T-cell (primary cell): ENCODE data around the gene ATP8B3. TPM values are rescaled to one million over a fixed set of nuclear protein-coding genes. Genes with fewer than 3 reads are reported as not detected.

ENCODE experiments used
- ATAC-seq, 4 experiments: fragments of 200-7000 bp in 3 of 4; fragments of 150-1000 bp in 1 of 4; cut with Tn5 transposase; replicated peaks in 1 of 4; 1 replicate in 3 of 4; 2 replicates in 1 of 4; pipeline ENCODE4 v1.10.0; 2021; ENCODE audit warnings: moderate library complexity in 3 of 4, mild to moderate bottlenecking in 2 of 4, moderate number of reproducible peaks in 1 of 4
- CTCF ChIA-PET, 2 donors: fragments of 300-600 bp; sonication (Branson Sonifier 250); formaldehyde crosslinking; loops; one replicate each; lab custom pipeline; 2022; ENCODE audit warnings: antibody characterized with exemption in 2 of 2; lab: Charles Lee
- POLR2A ChIA-PET, 2 donors: fragments of 300-600 bp; sonication (Branson Sonifier 250); formaldehyde crosslinking; loops; one replicate each; lab custom pipeline; 2022; ENCODE audit warnings: antibody characterized with exemption in 2 of 2; lab: Charles Lee
- DNase-seq, 35 experiments: peaks; one replicate each; pipeline versions ENCODE4 v3.0.0 to v3.0.0-alpha.2; 2013 to 2023
- H3K27ac ChIP-seq: one replicate; pipeline ENCODE4 v1.5.1; 2013; ENCODE audit warnings: low read length
- H3K27me3 ChIP-seq, 2 experiments: replicated peaks in 1 of 2; 1 replicate in 1 of 2; 2 replicates in 1 of 2; pipeline versions ENCODE4 v1.6.1 to v1.7.0; 2013; ENCODE audit warnings: low read length in 1 of 2, mixed read lengths in 1 of 2; ENCODE audit not compliant: control insufficient read depth in 2 of 2, insufficient read depth in 2 of 2; ENCODE audit errors: extremely low read depth in 1 of 2
- H3K36me3 ChIP-seq, 2 donors: 1 replicate in 1 of 2; 2 replicates in 1 of 2; pipeline versions ENCODE4 v1.6.1 to v1.7.0; 2013; ENCODE audit warnings: low read length in 1 of 2; ENCODE audit not compliant: control insufficient read depth in 2 of 2, insufficient read depth in 1 of 2; ENCODE audit errors: extremely low read depth in 1 of 2
- H3K4me1 ChIP-seq, 2 experiments: 1 replicate in 1 of 2; 2 replicates in 1 of 2; pipeline versions ENCODE4 v1.6.1 to v1.7.0; 2013; ENCODE audit warnings: low read length in 2 of 2, mixed read lengths in 1 of 2; ENCODE audit not compliant: insufficient read depth in 2 of 2, control insufficient read depth in 1 of 2; ENCODE audit errors: extremely low read depth in 1 of 2
- H3K4me3 ChIP-seq, 2 donors: 1 replicate in 1 of 2; 2 replicates in 1 of 2; pipeline versions ENCODE4 v1.5.1 to v1.7.0; 2013; ENCODE audit warnings: mild to moderate bottlenecking in 2 of 2, low read length in 1 of 2, moderate library complexity in 1 of 2; ENCODE audit not compliant: control insufficient read depth in 1 of 2; ENCODE audit errors: extremely low read depth in 1 of 2
- H3K9me3 ChIP-seq: 2 replicates; pipeline ENCODE4 v1.7.0; 2013
- H3K27ac Mint-ChIP-seq, 2 donors: one replicate each; pipeline ENCODE4 v1.8.0; 2020 to 2021; ENCODE audit warnings: mild to moderate bottlenecking in 2 of 2, mixed read lengths in 2 of 2
- H3K27me3 Mint-ChIP-seq, 2 donors: one replicate each; pipeline ENCODE4 v1.8.0; 2021 to 2022; ENCODE audit warnings: mixed read lengths in 2 of 2
- H3K36me3 Mint-ChIP-seq: one replicate; pipeline ENCODE4 v1.8.0; 2021; ENCODE audit warnings: mixed read lengths
- H3K4me1 Mint-ChIP-seq, 3 donors: one replicate each; pipeline ENCODE4 v1.8.0; 2020 to 2022; ENCODE audit warnings: mixed read lengths in 3 of 3, mild to moderate bottlenecking in 1 of 3
- H3K4me3 Mint-ChIP-seq, 3 donors: one replicate each; pipeline ENCODE4 v1.8.0; 2020 to 2022; ENCODE audit warnings: mild to moderate bottlenecking in 3 of 3, mixed read lengths in 3 of 3, moderate library complexity in 3 of 3
- H3K9me3 Mint-ChIP-seq, 3 donors: one replicate each; pipeline ENCODE4 v1.8.0; 2020 to 2022; ENCODE audit warnings: mixed read lengths in 3 of 3
- WGBS: methylation state at CpG from one replicate; pipeline ENCODE4 v1.1.5; 2013; ENCODE audit warnings: missing lambda C conversion rate; ENCODE audit not compliant: insufficient coverage; 5-methylcytosine and 5-hydroxymethylcytosine counted together
- total RNA-seq, 35 experiments: library from RNA in 6 of 35; stranded (reverse) in 6 of 35; fragments of 120-200 nt in 1 of 35; gene quantifications; one replicate each; pipeline versions ENCODE4 v1.2.1 to v1.2.4 and lab custom pipeline; 2013 to 2026

Gene ATP8B3
- total RNA-seq, 5 donors from 2014 or later (not counting 1 experiment from before 2014, with no cell fraction given) = 3.5 to 5.7 (median 4.0) TPM

DNA sequence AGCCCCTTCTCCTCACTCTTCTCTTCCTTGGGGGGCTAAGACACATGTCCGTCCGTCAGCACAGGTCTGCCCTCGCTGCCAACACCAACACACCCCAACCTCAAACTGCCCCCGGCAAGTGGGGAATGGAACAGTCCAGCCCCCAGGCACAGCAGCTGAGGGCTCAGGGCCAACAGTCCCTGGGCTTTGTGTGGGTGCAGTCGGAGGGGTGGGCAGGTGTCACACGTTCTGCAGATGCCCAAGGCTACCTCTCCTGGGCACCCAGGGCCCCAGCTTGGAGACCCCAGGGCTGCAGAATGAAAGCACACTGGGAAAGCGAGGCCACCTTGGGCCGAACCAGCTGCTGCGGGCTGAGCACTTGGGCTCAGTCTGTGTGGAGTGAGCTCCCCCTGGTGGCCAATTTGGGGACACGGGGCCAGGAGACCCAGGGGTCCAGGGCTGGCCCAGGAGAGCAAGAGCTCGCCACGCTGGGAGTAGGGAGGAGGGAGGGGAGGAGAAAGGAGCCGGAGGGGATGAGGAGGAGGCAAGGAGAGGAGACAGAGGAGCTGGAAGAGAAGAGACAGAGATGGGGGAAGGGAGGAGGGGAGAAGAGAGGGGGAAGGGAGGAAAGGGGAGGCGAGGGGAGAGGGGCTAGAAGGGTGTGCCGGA, 14.0 kb upstream of the ATP8B3 start:
- peaks cover 28 to 51% of the 10 kb centered on the region in 2 donors for H3K36me3 ChIP-seq
- ChIA-PET CTCF (interaction anchor here (0.6 to 1.5 kb wide), 8 partner anchors 29 to 559 kb away, joined by 3 to 11 read pairs (median 3); no protein-coding TSS in a partner anchor), POLR2A (no interaction called here)
- H3K27me3 ChIP-seq = no peaks in the 10 kb centered on the region
- peak; percentile 41 to 86 (median 73) for DNase-seq
- H3K4me3 ChIP-seq = no peak overlapping the region
- H3K9me3 ChIP-seq = no peaks in the 10 kb centered on the region
- no peak overlapping the region for H3K27ac ChIP-seq
- Mint-ChIP-seq H3K27ac (no peak overlapping the region), H3K9me3 (no peaks in the 10 kb centered on the region), H3K4me1 (peaks cover 5 to 9% (median 7%) of the 10 kb centered on the region in 3 donors), H3K4me3 (no peak overlapping the region), H3K27me3 (no peaks in the 10 kb centered on the region), H3K36me3 (peaks cover 17% of the 10 kb centered on the region)
- ATAC-seq = peak; percentile 73 to 81 (median 78)
- WGBS = 47% methylated on average over 11 of the region's 15 CpGs
- peaks cover 0 to 13% of the 10 kb centered on the region in 2 experiments for H3K4me1 ChIP-seq

DNA sequence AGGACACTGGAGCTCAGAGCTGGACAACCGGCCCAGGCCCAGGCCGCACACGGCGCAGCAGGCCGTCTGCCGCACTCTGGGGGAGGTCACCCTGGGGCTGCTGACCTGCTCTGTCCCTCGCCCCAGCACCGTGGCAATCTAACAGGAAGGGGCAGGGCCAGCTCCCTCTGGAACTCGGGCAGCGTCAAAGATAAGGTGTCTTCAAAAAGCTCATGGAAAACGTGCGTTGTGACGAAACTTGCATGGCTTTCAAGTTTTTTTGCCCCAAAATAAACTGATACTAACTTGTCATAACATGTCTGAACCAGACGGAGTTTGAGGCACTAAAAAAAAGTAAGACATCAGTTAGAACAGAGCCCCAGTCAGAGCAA, 12.2 kb upstream of the ATP8B3 start:
- Histone ChIP-seq H3K27me3 (no peaks in the 10 kb centered on the region), H3K4me1 (peaks cover 0 to 13% of the 10 kb centered on the region in 2 experiments), H3K36me3 (peaks cover 37 to 60% of the 10 kb centered on the region in 2 donors), H3K9me3 (no peaks in the 10 kb centered on the region), H3K4me3 (no peak overlapping the region), H3K27ac (no peak overlapping the region)
- WGBS = 92% methylated on average over 14 of the region's 14 CpGs
- H3K27me3 Mint-ChIP-seq = no peaks in the 10 kb centered on the region
- ChIA-PET CTCF (no interaction called here), POLR2A (no interaction called here)
- H3K4me1 Mint-ChIP-seq = peaks cover 4 to 7% (median 5%) of the 10 kb centered on the region in 3 donors
- peaks cover 22% of the 10 kb centered on the region for H3K36me3 Mint-ChIP-seq
- no peak overlapping the region for H3K27ac Mint-ChIP-seq
- no peak overlapping the region for H3K4me3 Mint-ChIP-seq
- DNase-seq (no peak), ATAC-seq (no peak)
- H3K9me3 Mint-ChIP-seq = no peaks in the 10 kb centered on the region

DNA sequence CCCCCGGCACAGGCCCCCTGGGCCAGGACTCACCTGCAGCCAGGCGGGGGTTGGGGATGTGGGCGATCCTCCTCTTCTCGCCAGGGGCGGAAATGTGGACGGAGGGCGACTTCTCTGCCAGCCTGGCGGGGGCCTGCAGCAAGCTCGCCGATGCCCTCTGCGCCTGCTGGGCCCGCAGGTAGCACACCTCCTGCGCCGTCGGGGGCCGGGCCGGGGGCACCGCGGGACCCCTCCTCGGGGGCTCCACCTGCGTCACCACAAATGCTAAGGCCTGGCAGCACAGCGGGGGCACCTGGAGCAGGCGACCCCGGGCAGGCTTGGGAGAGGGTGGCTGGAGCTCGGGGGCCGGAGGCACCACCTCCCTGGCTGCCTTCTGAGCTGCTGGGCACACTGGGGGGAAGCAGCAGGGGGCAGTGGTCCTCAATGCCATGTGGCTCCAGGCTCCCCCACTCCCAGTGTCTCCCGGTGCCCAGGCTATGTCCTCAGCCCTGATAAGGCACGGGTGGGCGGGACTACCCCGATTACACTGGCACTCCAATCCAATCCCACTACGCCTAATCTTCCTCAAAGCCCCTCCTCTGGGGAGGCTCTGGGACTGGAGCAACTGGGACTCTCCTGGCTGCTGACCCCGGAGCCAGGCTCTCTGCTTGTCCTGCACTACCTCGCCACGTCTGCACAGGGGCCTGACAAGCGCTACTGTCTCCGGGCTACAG, 11.6 kb upstream of the ATP8B3 start:
- H3K4me1 Mint-ChIP-seq = peaks cover 4 to 7% (median 5%) of the 10 kb centered on the region in 3 donors
- ChIA-PET CTCF (interaction anchor here in 1 of 2 donors (0.6 to 1.1 kb wide), 2 partner anchors 9 to 27 kb away, joined by 3 to 4 read pairs; no protein-coding TSS in a partner anchor), POLR2A (no interaction called here)
- no peaks in the 10 kb centered on the region for H3K27me3 Mint-ChIP-seq
- peaks cover 0 to 13% of the 10 kb centered on the region in 2 experiments for H3K4me1 ChIP-seq
- H3K9me3 Mint-ChIP-seq = no peaks in the 10 kb centered on the region
- no peak overlapping the region for H3K4me3 ChIP-seq
- H3K27ac Mint-ChIP-seq = no peak overlapping the region
- ATAC-seq (no peak), DNase-seq (no peak)
- no peaks in the 10 kb centered on the region for H3K27me3 ChIP-seq
- no peak overlapping the region for H3K27ac ChIP-seq
- H3K36me3 Mint-ChIP-seq = peaks cover 22% of the 10 kb centered on the region
- H3K9me3 ChIP-seq = no peaks in the 10 kb centered on the region
- WGBS = 98% methylated on average over 23 of the region's 36 CpGs
- H3K4me3 Mint-ChIP-seq = no peak overlapping the region
- H3K36me3 ChIP-seq = peaks cover 35 to 66% of the 10 kb centered on the region in 2 donors

DNA sequence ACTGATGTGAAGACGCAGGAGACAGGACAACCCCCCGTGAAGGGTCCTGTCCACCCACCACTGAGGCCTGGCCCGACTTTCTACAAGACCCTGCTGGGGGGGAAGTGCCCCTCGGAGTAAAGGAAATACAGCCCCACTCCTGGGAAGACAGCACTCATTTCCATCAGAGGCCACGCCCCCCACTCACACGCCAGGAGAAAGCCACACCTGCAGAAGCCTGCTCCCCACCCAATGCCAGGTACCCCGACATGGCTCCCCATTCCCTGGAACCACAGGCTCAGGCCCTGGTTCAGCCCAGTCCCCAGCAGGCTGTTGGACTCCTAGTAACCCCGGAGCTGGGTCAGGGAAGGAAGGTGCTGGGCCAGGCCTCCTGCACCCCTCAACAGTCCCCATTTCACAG, 10.9 kb upstream of the ATP8B3 start:
- peaks cover 39 to 69% of the 10 kb centered on the region in 2 donors for H3K36me3 ChIP-seq

DNA sequence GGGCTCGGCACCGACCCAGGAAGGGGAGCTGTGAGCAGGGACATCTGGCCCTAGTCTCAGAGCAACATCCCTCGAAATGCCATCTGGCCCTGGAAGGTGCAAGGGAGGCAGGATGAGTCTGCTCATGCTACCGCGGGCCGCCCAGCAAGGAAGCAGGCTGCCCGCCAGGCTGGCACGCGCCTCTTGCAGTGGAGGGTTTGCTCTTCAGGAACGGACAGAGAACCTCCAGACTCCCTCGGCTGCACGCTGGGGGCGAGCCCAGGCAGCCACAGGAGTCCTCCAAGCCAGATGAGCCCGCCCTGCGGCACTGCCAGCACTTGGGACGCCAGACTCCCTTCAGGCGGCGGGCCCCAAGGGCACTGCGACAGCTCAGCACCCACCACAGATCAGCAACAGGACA, 10.1 kb upstream of the ATP8B3 start:
- no peaks in the 10 kb centered on the region for H3K9me3 Mint-ChIP-seq
- peak overlapping the region in 1 of 2 donors; percentile 55 for H3K27ac Mint-ChIP-seq
- WGBS = 98% methylated on average over 15 of the region's 19 CpGs
- ATAC-seq (no peak), DNase-seq (no peak)
- no peak overlapping the region for H3K4me3 ChIP-seq
- H3K36me3 ChIP-seq = peaks cover 34 to 70% of the 10 kb centered on the region in 2 donors
- ChIA-PET CTCF (no interaction called here), POLR2A (no interaction called here)
- H3K36me3 Mint-ChIP-seq = peaks cover 26% of the 10 kb centered on the region
- no peaks in the 10 kb centered on the region for H3K9me3 ChIP-seq
- peaks cover 4 to 7% (median 5%) of the 10 kb centered on the region in 3 donors for H3K4me1 Mint-ChIP-seq
- no peaks in the 10 kb centered on the region for H3K27me3 Mint-ChIP-seq
- no peak overlapping the region for H3K4me3 Mint-ChIP-seq
- no peak overlapping the region for H3K27ac ChIP-seq
- H3K4me1 ChIP-seq = peaks cover 0 to 13% of the 10 kb centered on the region in 2 experiments
- H3K27me3 ChIP-seq = no peaks in the 10 kb centered on the region

More for the DNA sequence above, 10.9 kb upstream of the ATP8B3 start:
- H3K4me1 ChIP-seq = peaks cover 0 to 13% of the 10 kb centered on the region in 2 experiments
- no peak for DNase-seq
- H3K27ac Mint-ChIP-seq = no peak overlapping the region
- H3K36me3 Mint-ChIP-seq = peaks cover 25% of the 10 kb centered on the region
- peaks cover 4 to 7% (median 5%) of the 10 kb centered on the region in 3 donors for H3K4me1 Mint-ChIP-seq
- no peak for ATAC-seq
- no peaks in the 10 kb centered on the region for H3K27me3 ChIP-seq
- H3K9me3 Mint-ChIP-seq = no peaks in the 10 kb centered on the region
- no peak overlapping the region for H3K27ac ChIP-seq
- 91% methylated on average over 7 of the region's 8 CpGs for WGBS
- no peak overlapping the region for H3K4me3 Mint-ChIP-seq
- ChIA-PET CTCF (interaction anchor here in 1 of 2 donors (1.1 kb wide), 1 partner anchor 10 kb away, joined by 4 read pairs; no protein-coding TSS in a partner anchor), POLR2A (no interaction called here)
- H3K9me3 ChIP-seq = no peaks in the 10 kb centered on the region
- H3K27me3 Mint-ChIP-seq = no peaks in the 10 kb centered on the region
- no peak overlapping the region for H3K4me3 ChIP-seq

DNA sequence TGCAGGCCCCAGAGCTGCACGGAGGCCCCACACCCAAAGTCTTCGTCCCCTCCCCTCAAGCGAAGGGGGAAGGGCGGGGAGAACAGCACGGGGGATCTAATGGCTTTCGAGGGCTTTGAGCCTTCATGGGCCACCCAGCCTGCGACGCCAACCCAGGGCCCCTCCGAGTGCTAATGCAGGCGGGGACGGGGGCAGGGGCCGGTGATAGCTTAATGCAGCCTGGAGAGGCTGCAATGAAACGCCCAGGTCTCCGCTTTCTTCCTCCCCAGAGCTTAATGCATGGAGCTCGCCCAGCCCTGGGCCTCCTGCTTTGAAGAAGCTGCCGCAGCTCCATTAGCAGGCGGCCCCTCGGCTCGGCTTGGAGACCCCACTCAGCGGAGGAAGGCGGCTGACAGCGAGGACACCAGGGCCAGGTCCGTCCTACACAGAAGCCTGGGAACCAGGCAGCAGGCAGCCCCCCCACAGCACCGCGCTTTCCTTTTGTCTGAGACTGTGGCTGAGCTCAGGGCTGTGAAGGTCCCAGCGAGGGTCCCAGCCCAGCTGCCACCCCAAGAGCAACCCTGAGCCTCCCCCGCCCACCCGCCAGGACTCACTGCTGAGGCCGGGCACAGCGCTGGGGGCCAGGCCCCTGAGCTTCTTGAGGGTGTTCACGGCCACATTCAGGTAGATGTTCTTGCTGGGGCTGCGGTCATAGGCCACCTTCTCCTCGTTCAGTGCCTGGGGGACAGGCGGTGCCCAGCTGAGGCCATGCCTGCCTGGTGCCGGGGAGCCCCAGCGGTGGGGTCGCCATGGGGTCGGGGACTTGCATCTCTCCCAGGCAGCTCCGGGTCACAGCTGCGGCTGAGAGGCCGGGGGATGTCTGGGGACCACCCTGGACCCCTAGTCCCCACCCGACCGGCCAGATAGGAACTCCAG, 7.5 kb upstream of the ATP8B3 start:
- Mint-ChIP-seq H3K4me3 (no peak overlapping the region), H3K27me3 (no peaks in the 10 kb centered on the region), H3K9me3 (no peaks in the 10 kb centered on the region), H3K36me3 (peaks cover 25% of the 10 kb centered on the region), H3K4me1 (peaks cover 0 to 2% (median 0%) of the 10 kb centered on the region in 3 donors), H3K27ac (no peak overlapping the region)
- DNase-seq (no peak), ATAC-seq (no peak)
- no peak overlapping the region for H3K27ac ChIP-seq
- POLR2A ChIA-PET = no interaction called here
- H3K4me1 ChIP-seq = no peaks in the 10 kb centered on the region
- no peaks in the 10 kb centered on the region for H3K27me3 ChIP-seq
- H3K4me3 ChIP-seq = no peak overlapping the region
- no peaks in the 10 kb centered on the region for H3K9me3 ChIP-seq
- 97% methylated on average over 36 of the region's 43 CpGs for WGBS
- peaks cover 43 to 75% of the 10 kb centered on the region in 2 donors for H3K36me3 ChIP-seq
- CTCF ChIA-PET = no interaction called here
